ENCODE results near the gene SLC6A3. TPM values are rescaled to one million over a fixed set of nuclear protein-coding genes. Genes with fewer than 3 reads are reported as not detected.
A peak's percentile ranks its signal among the peaks of the same experiment; 100 is the strongest.

The SLC6A3 gene
- polyA plus RNA-seq, 4 donors = 0.03 to 0.30 TPM; not detected in 2

- 86 to 89% (median 88%) methylated on average over 21 of the region's 21 CpGs for WGBS, 3 donors
- peaks cover 3 to 21% (median 4%) of the 10 kb centered on the region in 3 donors for H3K36me3 ChIP-seq (ENCODE audit: control insufficient read depth in 3 of 3, insufficient read depth in 2 of 3, low read depth in 1 of 3, low read length in 3 of 3)
- H3K27me3 ChIP-seq (ENCODE audit: control insufficient read depth in 3 of 3, insufficient read depth in 3 of 3, low read length in 3 of 3) = no peaks in the 10 kb centered on the region
- H3K9me3 ChIP-seq (ENCODE audit: control insufficient read depth in 2 of 2, insufficient read depth in 1 of 2, low read depth in 1 of 2, low read length in 1 of 2) = no peaks in the 10 kb centered on the region
- FAIRE-seq (no peak), DNase-seq (no peak)
- H3K4me1 ChIP-seq (ENCODE audit: control insufficient read depth in 3 of 3, insufficient read depth in 2 of 3, low read depth in 1 of 3, low read length in 2 of 3) = peaks cover 0 to 27% (median 4%) of the 10 kb centered on the region in 3 donors
- no peak overlapping the region for H3K27ac ChIP-seq (ENCODE audit: low read depth in 1 of 3, low read length in 2 of 3)
- H3K4me3 ChIP-seq (ENCODE audit: low read depth in 1 of 3, low read length in 3 of 3) = no peak overlapping the region
These were observed 98.4 kb downstream of the SLC6A3 start for GRCh38 chr5:1346627-1347440.

- peak overlapping the region in 2 of 3 donors; percentile 80 to 97 for H3K4me3 ChIP-seq (ENCODE audit: low read depth in 1 of 3, low read length in 3 of 3)
- H3K9me3 ChIP-seq (ENCODE audit: control insufficient read depth in 2 of 2, insufficient read depth in 1 of 2, low read depth in 1 of 2, low read length in 1 of 2) = no peaks in the 10 kb centered on the region
- DNase-seq (no peak), FAIRE-seq (no peak)
- peaks cover 3 to 29% (median 4%) of the 10 kb centered on the region in 3 donors for H3K36me3 ChIP-seq (ENCODE audit: control insufficient read depth in 3 of 3, insufficient read depth in 2 of 3, low read depth in 1 of 3, low read length in 3 of 3)
- H3K27ac ChIP-seq (ENCODE audit: low read depth in 1 of 3, low read length in 2 of 3) = peak overlapping the region in 1 of 3 donors; percentile 25
- peaks cover 0 to 27% (median 4%) of the 10 kb centered on the region in 3 donors for H3K4me1 ChIP-seq (ENCODE audit: control insufficient read depth in 3 of 3, insufficient read depth in 2 of 3, low read depth in 1 of 3, low read length in 2 of 3)
- no peaks in the 10 kb centered on the region for H3K27me3 ChIP-seq (ENCODE audit: control insufficient read depth in 3 of 3, insufficient read depth in 3 of 3, low read length in 3 of 3)
- 67 to 80% (median 77%) methylated on average over 26 to 27 of the region's 27 CpGs for WGBS, 3 donors
These were observed 99.2 kb downstream of the SLC6A3 start for GRCh38 chr5:1345876-1346626.

- Histone ChIP-seq H3K4me1 (ENCODE audit: control insufficient read depth in 3 of 3, insufficient read depth in 2 of 3, low read depth in 1 of 3, low read length in 2 of 3) (peaks cover 0 to 24% (median 4%) of the 10 kb centered on the region in 3 donors), H3K4me3 (ENCODE audit: low read depth in 1 of 3, low read length in 3 of 3) (peak within 1 kb of the TSS; percentile 80 to 97 (median 95)), H3K27me3 (ENCODE audit: control insufficient read depth in 3 of 3, insufficient read depth in 3 of 3, low read length in 3 of 3) (no peaks in the 10 kb centered on the region), H3K36me3 (ENCODE audit: control insufficient read depth in 3 of 3, insufficient read depth in 2 of 3, low read depth in 1 of 3, low read length in 3 of 3) (peaks cover 5 to 37% (median 7%) of the 10 kb centered on the region in 3 donors), H3K27ac (ENCODE audit: low read depth in 1 of 3, low read length in 2 of 3) (peak within 1 kb of the TSS; percentile 45 to 89 (median 47)), H3K9me3 (ENCODE audit: control insufficient read depth in 2 of 2, insufficient read depth in 1 of 2, low read depth in 1 of 2, low read length in 1 of 2) (no peaks in the 10 kb centered on the region)
- WGBS, 3 donors = 1 to 2% (median 1%) methylated on average over 41 to 87 of the region's 87 CpGs
- peak; percentile 90 to 97 for DNase-seq
- FAIRE-seq = no peak
These were observed 100.0 kb downstream of the SLC6A3 start, which contains the start of gene CLPTM1L for GRCh38 chr5:1344975-1345838. Gene CLPTM1L (minus strand): TSS chr5:1345099. CDS start chr5:1344841, 258 bp downstream.

DNA sequence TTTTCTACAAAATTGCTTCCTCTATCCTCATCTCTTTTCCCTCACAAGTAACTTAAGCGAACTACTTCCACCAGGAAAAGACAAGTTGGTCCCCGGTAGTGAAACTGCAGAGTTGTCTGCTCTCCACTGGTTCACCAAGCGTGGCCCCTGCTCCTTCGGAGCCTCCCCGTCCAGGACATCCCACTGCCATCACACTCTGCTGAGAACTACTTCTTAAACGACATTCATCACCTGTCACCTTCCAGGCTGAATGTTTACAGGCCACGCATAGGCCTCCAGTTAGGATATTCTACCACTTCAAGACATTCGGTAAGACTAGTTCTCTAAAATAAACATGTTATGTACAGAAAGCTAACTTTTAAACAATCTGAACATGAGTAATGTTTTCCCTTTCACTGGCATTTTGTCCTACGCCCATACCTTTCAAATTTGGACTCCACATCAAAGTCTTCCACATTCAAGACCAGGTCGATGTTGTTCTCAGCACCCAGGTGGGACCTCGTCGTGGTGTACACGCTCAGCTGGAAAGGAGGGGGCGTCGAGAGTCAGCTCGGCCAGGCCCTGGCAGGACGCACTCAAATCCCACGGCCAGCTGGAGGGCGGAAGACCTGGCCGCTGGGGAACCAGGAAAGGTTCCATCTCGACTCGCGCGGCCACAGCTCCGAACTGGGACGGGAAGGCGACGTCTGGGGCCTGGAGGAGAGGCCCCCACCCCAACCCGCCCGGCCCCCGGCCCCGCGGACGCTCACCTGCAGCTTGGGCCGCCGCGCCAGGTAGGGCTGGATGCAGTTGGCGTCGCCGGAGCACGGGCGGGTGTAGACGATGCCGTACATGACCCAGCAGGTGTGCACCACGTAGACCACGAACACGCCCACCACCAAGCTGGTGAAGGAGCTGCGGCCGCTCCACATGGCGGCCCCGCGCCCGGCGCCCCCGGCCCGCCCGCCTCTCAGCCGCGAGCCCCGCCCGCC lies 101.0 kb downstream of the SLC6A3 start:
- H3K27me3 ChIP-seq (ENCODE audit: control insufficient read depth in 3 of 3, insufficient read depth in 3 of 3, low read length in 3 of 3) = no peaks in the 10 kb centered on the region
- H3K27ac ChIP-seq (ENCODE audit: low read depth in 1 of 3, low read length in 2 of 3) = peak overlapping the region; percentile 8 to 68 (median 45)
- WGBS, 3 donors = 2 to 6% (median 3%) methylated on average over 26 to 61 of the region's 61 CpGs
- H3K9me3 ChIP-seq (ENCODE audit: control insufficient read depth in 2 of 2, insufficient read depth in 1 of 2, low read depth in 1 of 2, low read length in 1 of 2) = no peaks in the 10 kb centered on the region
- peaks cover 0 to 20% (median 4%) of the 10 kb centered on the region in 3 donors for H3K4me1 ChIP-seq (ENCODE audit: control insufficient read depth in 3 of 3, insufficient read depth in 2 of 3, low read depth in 1 of 3, low read length in 2 of 3)
- no peak for FAIRE-seq
- peak in 1 of 2 donors; percentile 43 for DNase-seq
- peaks cover 5 to 44% (median 12%) of the 10 kb centered on the region in 3 donors for H3K36me3 ChIP-seq (ENCODE audit: control insufficient read depth in 3 of 3, insufficient read depth in 2 of 3, low read depth in 1 of 3, low read length in 3 of 3)
- peak overlapping the region; percentile 68 to 97 (median 95) for H3K4me3 ChIP-seq (ENCODE audit: low read depth in 1 of 3, low read length in 3 of 3)

DNA sequence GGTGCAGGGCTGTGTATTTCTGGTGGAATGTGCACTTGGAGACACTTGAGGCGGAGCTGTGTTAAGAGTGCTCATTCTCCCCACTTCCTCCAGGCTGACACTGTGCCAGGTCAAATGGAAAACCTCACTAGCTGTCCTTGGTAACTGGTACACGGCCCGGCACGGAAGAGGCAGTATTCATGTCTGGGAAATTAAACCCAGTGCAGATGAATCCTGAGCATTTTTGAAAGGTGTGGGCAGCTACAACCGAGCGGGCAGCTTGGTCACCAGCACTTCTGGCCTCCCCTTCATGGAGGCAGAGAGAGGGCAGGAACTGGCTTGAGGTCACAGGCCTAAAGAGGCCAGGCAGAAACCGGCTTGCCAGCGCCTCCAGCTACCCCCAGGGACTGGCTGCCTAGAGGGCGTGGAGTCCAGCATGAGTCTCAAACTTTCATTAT lies 101.9 kb downstream of the SLC6A3 start:
- Histone ChIP-seq H3K27ac (ENCODE audit: low read depth in 1 of 3, low read length in 2 of 3) (no peak overlapping the region), H3K4me3 (ENCODE audit: low read depth in 1 of 3, low read length in 3 of 3) (no peak overlapping the region), H3K36me3 (ENCODE audit: control insufficient read depth in 3 of 3, insufficient read depth in 2 of 3, low read depth in 1 of 3, low read length in 3 of 3) (peaks cover 5 to 52% (median 17%) of the 10 kb centered on the region in 3 donors), H3K27me3 (ENCODE audit: control insufficient read depth in 3 of 3, insufficient read depth in 3 of 3, low read length in 3 of 3) (no peaks in the 10 kb centered on the region), H3K9me3 (ENCODE audit: control insufficient read depth in 2 of 2, insufficient read depth in 1 of 2, low read depth in 1 of 2, low read length in 1 of 2) (no peaks in the 10 kb centered on the region), H3K4me1 (ENCODE audit: control insufficient read depth in 3 of 3, insufficient read depth in 2 of 3, low read depth in 1 of 3, low read length in 2 of 3) (peaks cover 0 to 24% (median 4%) of the 10 kb centered on the region in 3 donors)
- WGBS, 3 donors = 59 to 70% (median 66%) methylated on average over 9 of the region's 9 CpGs
- no peak for DNase-seq
- FAIRE-seq = no peak

Other genes with a start within 250 kb of the SLC6A3 start
- gene SLC6A19, start 243.8 kb downstream of the SLC6A3 start, polyA plus RNA-seq = 100 to 1,000 TPM in 3 of 4 donors, 10 to 100 TPM in 1; 56.3 to 199 (median 166) TPM
- under 1 TPM in 2 of 4 donors, not detected in 2; 0.04 TPM for gene SLC6A18, start 220.1 kb downstream of the SLC6A3 start, polyA plus RNA-seq
- gene TERT, start 150.4 kb downstream of the SLC6A3 start, polyA plus RNA-seq = 1 to 10 TPM in 2 of 4 donors, under 1 TPM in 1, not detected in 1; 0.54 to 4.2 (median 1.4) TPM
- gene CLPTM1L, start 100.3 kb downstream of the SLC6A3 start, polyA plus RNA-seq = 10 to 100 TPM; 45.8 to 99.7 (median 75.6) TPM
- 10 to 100 TPM in 1 of 4 donors, 1 to 10 TPM in 3; 4.5 to 22.3 (median 7.5) TPM for gene LPCAT1, start 78.5 kb upstream of the SLC6A3 start, polyA plus RNA-seq

Measured in small intestine (tissue), 7 donors.